ENCODE data around the gene ZNF618. TPM values are rescaled to one million over a fixed set of nuclear protein-coding genes. Genes with fewer than 3 reads are reported as not detected.

ZNF618 gene
- total RNA-seq, 1 experiment from 2014 or later: 4.2 TPM

DNA sequence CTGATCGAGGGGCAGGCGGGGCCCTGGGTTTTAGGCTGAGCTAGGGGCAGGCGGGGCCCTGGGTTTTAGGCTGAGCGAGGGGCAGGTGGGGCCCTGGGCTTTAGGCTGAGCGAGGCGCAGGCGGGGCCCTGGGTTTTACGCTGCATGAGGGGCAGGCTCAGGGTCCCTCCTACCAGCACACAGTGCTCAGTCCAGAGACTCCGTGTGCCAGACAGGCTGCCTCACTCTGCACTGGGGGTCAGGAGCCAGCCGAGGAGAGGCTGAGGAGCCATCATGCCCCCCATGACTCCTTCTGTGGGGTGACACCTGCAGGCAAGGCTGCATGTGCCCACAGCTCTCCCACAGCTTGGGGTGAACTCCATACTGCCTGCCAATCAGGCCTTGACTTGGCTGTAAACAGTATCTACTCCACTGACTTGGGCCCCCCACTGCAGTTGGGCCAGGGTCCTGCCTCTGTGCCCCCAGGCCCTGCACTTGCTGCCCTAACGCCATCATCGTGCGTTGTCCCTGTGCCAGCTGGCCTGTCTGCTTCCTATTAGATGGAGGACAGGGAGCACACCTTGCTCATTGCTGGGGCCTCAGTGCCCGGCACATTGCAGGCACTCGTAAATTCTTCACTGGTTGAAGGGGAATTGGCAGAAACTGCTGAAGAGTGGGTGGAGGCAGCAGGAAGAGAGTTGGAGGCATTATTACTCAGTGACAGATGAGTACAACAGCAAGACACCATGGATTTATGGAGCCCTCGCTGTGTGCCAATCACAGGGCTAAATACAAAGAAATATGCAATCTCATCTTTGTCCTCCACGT is 123.3 kb downstream of the ZNF618 start:
- CTCF ChIA-PET: no interaction called here

GRCh38 chr9:114000063-114000454 is 124.0 kb downstream of the ZNF618 start:
- no peak overlapping the region for H3K4me2 ChIP-seq (ENCODE audit: low read length)
- no peaks in the 10 kb centered on the region for H3F3A ChIP-seq (ENCODE audit: low read length, unreplicated experiment)
- ChIA-PET POLR2A (ENCODE audit: unreplicated experiment) (no interaction called here), CTCF (no interaction called here)
- ATAC-seq: no peak
- H3K4me1 ChIP-seq (ENCODE audit: insufficient read depth, low read length): no peaks in the 10 kb centered on the region
- intact Hi-C loops (cut with micrococcal nuclease): no loop called here
- H3K9me3 ChIP-seq (ENCODE audit: low read length): no peaks in the 10 kb centered on the region
- no peaks in the 10 kb centered on the region for H3K9me2 ChIP-seq (replicated peaks; ENCODE audit: low read length)
- H3K27ac ChIP-seq (ENCODE audit: low read length): no peak overlapping the region
- DNase-seq: no peak
- H3K27me3 ChIP-seq (ENCODE audit: low read length): no peaks in the 10 kb centered on the region
- TF ChIP-seq EZH2 (IDR thresholded peaks at IDR 0.05; ENCODE audit: low read length, unreplicated experiment) (no peak), EZH2phosphoT487 (IDR thresholded peaks at IDR 0.05; ENCODE audit: borderline replicate concordance, low read length) (no peak)
- TF ChIP-seq, protein P1, sequence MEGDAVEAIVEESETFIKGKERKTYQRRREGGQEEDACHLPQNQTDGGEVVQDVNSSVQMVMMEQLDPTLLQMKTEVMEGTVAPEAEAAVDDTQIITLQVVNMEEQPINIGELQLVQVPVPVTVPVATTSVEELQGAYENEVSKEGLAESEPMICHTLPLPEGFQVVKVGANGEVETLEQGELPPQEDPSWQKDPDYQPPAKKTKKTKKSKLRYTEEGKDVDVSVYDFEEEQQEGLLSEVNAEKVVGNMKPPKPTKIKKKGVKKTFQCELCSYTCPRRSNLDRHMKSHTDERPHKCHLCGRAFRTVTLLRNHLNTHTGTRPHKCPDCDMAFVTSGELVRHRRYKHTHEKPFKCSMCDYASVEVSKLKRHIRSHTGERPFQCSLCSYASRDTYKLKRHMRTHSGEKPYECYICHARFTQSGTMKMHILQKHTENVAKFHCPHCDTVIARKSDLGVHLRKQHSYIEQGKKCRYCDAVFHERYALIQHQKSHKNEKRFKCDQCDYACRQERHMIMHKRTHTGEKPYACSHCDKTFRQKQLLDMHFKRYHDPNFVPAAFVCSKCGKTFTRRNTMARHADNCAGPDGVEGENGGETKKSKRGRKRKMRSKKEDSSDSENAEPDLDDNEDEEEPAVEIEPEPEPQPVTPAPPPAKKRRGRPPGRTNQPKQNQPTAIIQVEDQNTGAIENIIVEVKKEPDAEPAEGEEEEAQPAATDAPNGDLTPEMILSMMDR (conservative IDR thresholded peaks at IDR 0.05; ENCODE audit: low read depth, low read length): no peak
- no peaks in the 10 kb centered on the region for H3K79me2 ChIP-seq (ENCODE audit: low read length)
- H4K20me1 ChIP-seq (ENCODE audit: low read length): no peaks in the 10 kb centered on the region
- no peak overlapping the region for H3K9ac ChIP-seq (ENCODE audit: low read length)
- H3K36me3 ChIP-seq (ENCODE audit: low read depth, low read length): no peaks in the 10 kb centered on the region
- no peak overlapping the region for H3K4me3 ChIP-seq (ENCODE audit: low read length)
- no peak overlapping the region for H2AFZ ChIP-seq (ENCODE audit: low read length)
- no TSS peak for BruUV-seq (replicated peaks)

More for the DNA sequence above, 123.3 kb downstream of the ZNF618 start:
- Histone ChIP-seq H2AFZ (ENCODE audit: low read length) (no peak overlapping the region), H3K9ac (ENCODE audit: low read length) (no peak overlapping the region), H3K79me2 (ENCODE audit: low read length) (no peaks in the 10 kb centered on the region), H3K27ac (ENCODE audit: low read length) (no peak overlapping the region), H3K9me2 (replicated peaks; ENCODE audit: low read length) (no peaks in the 10 kb centered on the region), H3K9me3 (ENCODE audit: low read length) (no peaks in the 10 kb centered on the region), H3F3A (ENCODE audit: low read length, unreplicated experiment) (no peaks in the 10 kb centered on the region), H3K27me3 (ENCODE audit: low read length) (no peaks in the 10 kb centered on the region), H3K36me3 (ENCODE audit: low read depth, low read length) (no peaks in the 10 kb centered on the region), H3K4me2 (ENCODE audit: low read length) (no peak overlapping the region), H3K4me3 (ENCODE audit: low read length) (no peak overlapping the region), H4K20me1 (ENCODE audit: low read length) (no peaks in the 10 kb centered on the region), H3K4me1 (ENCODE audit: insufficient read depth, low read length) (no peaks in the 10 kb centered on the region)
- DNase-seq: no peak
- POLR2A ChIA-PET (ENCODE audit: unreplicated experiment): no interaction called here
- no TSS peak for BruUV-seq (replicated peaks)
- intact Hi-C loops (cut with micrococcal nuclease): no loop called here
- no peak for ATAC-seq
- TF ChIP-seq EZH2 (IDR thresholded peaks at IDR 0.05; ENCODE audit: low read length, unreplicated experiment) (no peak), EZH2phosphoT487 (IDR thresholded peaks at IDR 0.05; ENCODE audit: borderline replicate concordance, low read length) (no peak)
- TF ChIP-seq, protein P1 (conservative IDR thresholded peaks at IDR 0.05; ENCODE audit: low read depth, low read length): no peak

Data from PC-3 (cell line).